Ishikawa (cell line): ENCODE results near the gene PKP1.

Source experiments
- CREB1 ChIP-seq: IDR thresholded peaks from 2 replicates; pipeline ENCODE4 v1.6.1; 2012; ENCODE audit warnings: low read depth
- EP300 ChIP-seq: IDR thresholded peaks from 2 replicates; pipeline ENCODE4 v1.6.1; 2012; ENCODE audit warnings: borderline replicate concordance
- FOXM1 ChIP-seq: IDR thresholded peaks from 2 replicates; pipeline ENCODE4 v1.6.1; 2012; ENCODE audit warnings: low read depth, borderline replicate concordance
- MAX ChIP-seq: IDR thresholded peaks from 2 replicates; pipeline ENCODE4 v1.6.1; 2012
- RAD21 ChIP-seq: IDR thresholded peaks from 2 replicates; pipeline ENCODE4 v1.6.1; 2012; ENCODE audit warnings: low read depth
- TAF1 ChIP-seq: IDR thresholded peaks from 2 replicates; pipeline ENCODE4 v1.6.1; 2012; ENCODE audit warnings: low read depth, mild to moderate bottlenecking
- TEAD4 ChIP-seq: IDR thresholded peaks from 2 replicates; pipeline ENCODE4 v1.6.1; 2012
- ZBTB7A ChIP-seq: IDR thresholded peaks from 2 replicates; pipeline ENCODE4 v1.6.1; 2012; ENCODE audit warnings: low read depth

GRCh38 chr1:201265756-201266155, 17.6 kb upstream of the PKP1 start:
- TF ChIP-seq TEAD4 (no peak), TAF1 (no peak), MAX (no peak), EP300 (no peak), CREB1 (no peak), RAD21 (no peak), FOXM1 (no peak), ZBTB7A (no peak)
